DOHH2 (cell line): ENCODE results near the gene UBE3A.

Experiments
- EZH2phosphoT487 ChIP-seq: fragments of 200-600 bp; sonication (generic); IDR thresholded peaks from 2 replicates; pipeline ENCODE4 v1.6.1; 2017; ENCODE audit warnings: borderline replicate concordance, mild to moderate bottlenecking, antibody characterized with exemption, low read length, moderate library complexity, mixed read lengths
- TF ChIP-seq, protein P1 (sequence below): fragments of 200-600 bp; sonication (generic); IDR thresholded peaks from one replicate; pipeline ENCODE4 v1.5.1; 2014; ENCODE audit warnings: antibody characterized with exemption, mild to moderate bottlenecking, low read depth, low read length; ENCODE audit not compliant: poor library complexity, severe bottlenecking

DNA sequence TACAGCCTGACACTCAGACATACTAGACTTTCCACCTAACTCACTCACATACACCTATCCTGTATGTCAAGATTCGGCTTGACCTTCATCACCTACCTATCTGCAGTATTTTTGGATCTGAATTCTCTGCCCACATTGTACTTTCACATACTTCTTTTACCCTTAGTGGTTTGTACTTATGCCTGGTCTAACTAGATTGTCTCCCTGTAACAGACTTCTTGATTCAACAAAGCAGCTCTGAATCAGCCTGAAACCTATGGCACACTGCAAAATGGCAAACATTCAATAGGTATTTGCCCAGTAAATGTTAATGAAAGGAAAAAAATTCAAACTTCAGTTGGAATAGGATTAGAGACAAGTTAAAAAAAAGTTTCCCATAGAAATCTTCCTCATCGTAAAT lies 106.5 kb downstream of the UBE3A start:
- TF ChIP-seq, protein P1, sequence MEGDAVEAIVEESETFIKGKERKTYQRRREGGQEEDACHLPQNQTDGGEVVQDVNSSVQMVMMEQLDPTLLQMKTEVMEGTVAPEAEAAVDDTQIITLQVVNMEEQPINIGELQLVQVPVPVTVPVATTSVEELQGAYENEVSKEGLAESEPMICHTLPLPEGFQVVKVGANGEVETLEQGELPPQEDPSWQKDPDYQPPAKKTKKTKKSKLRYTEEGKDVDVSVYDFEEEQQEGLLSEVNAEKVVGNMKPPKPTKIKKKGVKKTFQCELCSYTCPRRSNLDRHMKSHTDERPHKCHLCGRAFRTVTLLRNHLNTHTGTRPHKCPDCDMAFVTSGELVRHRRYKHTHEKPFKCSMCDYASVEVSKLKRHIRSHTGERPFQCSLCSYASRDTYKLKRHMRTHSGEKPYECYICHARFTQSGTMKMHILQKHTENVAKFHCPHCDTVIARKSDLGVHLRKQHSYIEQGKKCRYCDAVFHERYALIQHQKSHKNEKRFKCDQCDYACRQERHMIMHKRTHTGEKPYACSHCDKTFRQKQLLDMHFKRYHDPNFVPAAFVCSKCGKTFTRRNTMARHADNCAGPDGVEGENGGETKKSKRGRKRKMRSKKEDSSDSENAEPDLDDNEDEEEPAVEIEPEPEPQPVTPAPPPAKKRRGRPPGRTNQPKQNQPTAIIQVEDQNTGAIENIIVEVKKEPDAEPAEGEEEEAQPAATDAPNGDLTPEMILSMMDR, result no peak
- no peak for TF ChIP-seq EZH2phosphoT487
